Nephron progenitor cell (in vitro differentiated cells): ENCODE data around the gene ZNF787.

ENCODE experiments used
- DNase-seq: peaks from one replicate; pipeline ENCODE4 v3.0.0; 2021
- H3K27ac Mint-ChIP-seq: 2 replicates; pipeline ENCODE4 v1.8.0; 2021; ENCODE audit warnings: mild to moderate bottlenecking, moderate library complexity, mixed read lengths
- H3K27me3 Mint-ChIP-seq: 2 replicates; pipeline ENCODE4 v1.8.0; 2021; ENCODE audit warnings: mild to moderate bottlenecking, low read depth, mixed read lengths; ENCODE audit not compliant: poor library complexity
- H3K36me3 Mint-ChIP-seq: 2 replicates; pipeline ENCODE4 v1.8.0; 2021; ENCODE audit warnings: low read depth, mixed read lengths
- H3K4me1 Mint-ChIP-seq: 2 replicates; pipeline ENCODE4 v1.8.0; 2021; ENCODE audit warnings: mixed read lengths
- H3K4me3 Mint-ChIP-seq: 2 replicates; pipeline ENCODE4 v1.8.0; 2021; ENCODE audit warnings: mild to moderate bottlenecking, moderate library complexity, mixed read lengths
- H3K9me3 Mint-ChIP-seq: 2 replicates; pipeline ENCODE4 v1.8.0; 2021; ENCODE audit warnings: mild to moderate bottlenecking, moderate library complexity, mixed read lengths
- TF ChIP-seq, protein P1 (sequence below): fragments of 200-600 bp; sonication (generic); IDR thresholded peaks from 2 replicates; pipeline ENCODE4 v1.5.0; 2021; ENCODE audit warnings: antibody characterized with exemption

Gene ZNF787

GRCh38 chr19:56131651-56132050 is 10.6 kb upstream of the ZNF787 start:
- H3K4me1 Mint-ChIP-seq, result peaks cover 36% of the 10 kb centered on the region
- DNase-seq, result no peak
- no peak overlapping the region for H3K4me3 Mint-ChIP-seq
- TF ChIP-seq, protein P1, sequence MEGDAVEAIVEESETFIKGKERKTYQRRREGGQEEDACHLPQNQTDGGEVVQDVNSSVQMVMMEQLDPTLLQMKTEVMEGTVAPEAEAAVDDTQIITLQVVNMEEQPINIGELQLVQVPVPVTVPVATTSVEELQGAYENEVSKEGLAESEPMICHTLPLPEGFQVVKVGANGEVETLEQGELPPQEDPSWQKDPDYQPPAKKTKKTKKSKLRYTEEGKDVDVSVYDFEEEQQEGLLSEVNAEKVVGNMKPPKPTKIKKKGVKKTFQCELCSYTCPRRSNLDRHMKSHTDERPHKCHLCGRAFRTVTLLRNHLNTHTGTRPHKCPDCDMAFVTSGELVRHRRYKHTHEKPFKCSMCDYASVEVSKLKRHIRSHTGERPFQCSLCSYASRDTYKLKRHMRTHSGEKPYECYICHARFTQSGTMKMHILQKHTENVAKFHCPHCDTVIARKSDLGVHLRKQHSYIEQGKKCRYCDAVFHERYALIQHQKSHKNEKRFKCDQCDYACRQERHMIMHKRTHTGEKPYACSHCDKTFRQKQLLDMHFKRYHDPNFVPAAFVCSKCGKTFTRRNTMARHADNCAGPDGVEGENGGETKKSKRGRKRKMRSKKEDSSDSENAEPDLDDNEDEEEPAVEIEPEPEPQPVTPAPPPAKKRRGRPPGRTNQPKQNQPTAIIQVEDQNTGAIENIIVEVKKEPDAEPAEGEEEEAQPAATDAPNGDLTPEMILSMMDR, result no peak
- peak overlapping the region; percentile 98 for H3K27ac Mint-ChIP-seq
- no peaks in the 10 kb centered on the region for H3K36me3 Mint-ChIP-seq
- no peaks in the 10 kb centered on the region for H3K27me3 Mint-ChIP-seq
- no peaks in the 10 kb centered on the region for H3K9me3 Mint-ChIP-seq

DNA sequence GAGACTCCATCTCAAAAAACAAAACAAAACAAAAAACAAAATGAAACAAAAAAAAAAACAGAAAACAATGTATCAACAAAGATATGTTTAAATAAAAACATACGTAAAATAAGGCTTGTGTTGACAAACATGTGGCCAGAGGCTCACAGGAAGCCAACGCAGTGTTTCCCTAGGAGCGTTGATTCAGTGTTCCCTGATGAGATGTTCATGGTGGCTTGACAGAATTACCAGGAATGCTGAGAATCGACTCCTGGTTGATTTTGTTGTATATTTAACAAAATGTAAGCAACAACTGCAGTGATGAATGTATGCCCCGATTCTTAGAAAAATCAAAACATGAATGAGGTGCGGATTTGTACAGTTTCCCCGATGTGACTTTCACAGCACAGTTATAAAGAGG is 8.9 kb upstream of the ZNF787 start:
- Mint-ChIP-seq H3K9me3 (no peaks in the 10 kb centered on the region), H3K27ac (no peak overlapping the region), H3K27me3 (no peaks in the 10 kb centered on the region), H3K4me1 (peaks cover 38% of the 10 kb centered on the region), H3K4me3 (no peak overlapping the region), H3K36me3 (no peaks in the 10 kb centered on the region)
- TF ChIP-seq, protein P1, result no peak
- DNase-seq, result no peak

GRCh38 chr19:56126983-56127780 is 6.1 kb upstream of the ZNF787 start:
- Mint-ChIP-seq H3K27me3 (peaks cover 5% of the 10 kb centered on the region), H3K4me3 (no peak overlapping the region), H3K9me3 (no peaks in the 10 kb centered on the region), H3K27ac (peak overlapping the region; percentile 45), H3K36me3 (no peaks in the 10 kb centered on the region), H3K4me1 (peaks cover 22% of the 10 kb centered on the region)
- no peak for DNase-seq
- TF ChIP-seq, protein P1, result no peak

GRCh38 chr19:56125806-56126590 is 4.9 kb upstream of the ZNF787 start:
- no peaks in the 10 kb centered on the region for H3K9me3 Mint-ChIP-seq

DNA sequence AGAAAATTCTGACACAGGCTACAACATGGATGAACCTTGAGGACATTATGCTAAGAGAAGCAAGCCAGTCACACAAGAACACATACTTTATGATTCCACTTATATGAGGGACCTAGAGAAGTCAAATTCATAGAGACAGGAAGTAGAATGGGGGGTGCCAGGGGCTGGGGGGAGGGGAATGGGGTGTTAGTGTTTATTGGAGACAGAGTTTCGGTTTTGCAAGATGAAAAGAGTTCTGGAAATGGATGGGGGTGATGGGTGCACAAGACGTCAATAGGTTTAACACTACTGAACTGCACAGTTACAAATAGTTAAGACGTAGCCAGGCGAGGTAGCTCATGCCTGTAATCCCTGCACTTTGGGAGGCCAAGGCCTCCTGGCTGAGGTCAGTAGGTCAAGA is 3.5 kb upstream of the ZNF787 start:
- no peaks in the 10 kb centered on the region for H3K9me3 Mint-ChIP-seq
- TF ChIP-seq, protein P1, result no peak
- H3K36me3 Mint-ChIP-seq, result no peaks in the 10 kb centered on the region

More at GRCh38 chr19:56125806-56126590, 4.9 kb upstream of the ZNF787 start:
- H3K27ac Mint-ChIP-seq, result peak overlapping the region; percentile 83
- H3K4me3 Mint-ChIP-seq, result no peak overlapping the region
- H3K36me3 Mint-ChIP-seq, result no peaks in the 10 kb centered on the region
- H3K4me1 Mint-ChIP-seq, result peaks cover 20% of the 10 kb centered on the region
- H3K27me3 Mint-ChIP-seq, result peaks cover 10% of the 10 kb centered on the region
- no peak for DNase-seq
- TF ChIP-seq, protein P1, result no peak

More for the DNA sequence above, 3.5 kb upstream of the ZNF787 start:
- H3K27ac Mint-ChIP-seq, result no peak overlapping the region
- peaks cover 10% of the 10 kb centered on the region for H3K27me3 Mint-ChIP-seq
- peaks cover 28% of the 10 kb centered on the region for H3K4me1 Mint-ChIP-seq
- no peak for DNase-seq
- no peak overlapping the region for H3K4me3 Mint-ChIP-seq
